ENCODE measurements around the gene LSM4. TPM values are rescaled to one million over a fixed set of nuclear protein-coding genes. Genes with fewer than 3 reads are reported as not detected.

LSM4 gene
- polyA plus RNA-seq, 1 experiment = 94.7 TPM

DNA sequence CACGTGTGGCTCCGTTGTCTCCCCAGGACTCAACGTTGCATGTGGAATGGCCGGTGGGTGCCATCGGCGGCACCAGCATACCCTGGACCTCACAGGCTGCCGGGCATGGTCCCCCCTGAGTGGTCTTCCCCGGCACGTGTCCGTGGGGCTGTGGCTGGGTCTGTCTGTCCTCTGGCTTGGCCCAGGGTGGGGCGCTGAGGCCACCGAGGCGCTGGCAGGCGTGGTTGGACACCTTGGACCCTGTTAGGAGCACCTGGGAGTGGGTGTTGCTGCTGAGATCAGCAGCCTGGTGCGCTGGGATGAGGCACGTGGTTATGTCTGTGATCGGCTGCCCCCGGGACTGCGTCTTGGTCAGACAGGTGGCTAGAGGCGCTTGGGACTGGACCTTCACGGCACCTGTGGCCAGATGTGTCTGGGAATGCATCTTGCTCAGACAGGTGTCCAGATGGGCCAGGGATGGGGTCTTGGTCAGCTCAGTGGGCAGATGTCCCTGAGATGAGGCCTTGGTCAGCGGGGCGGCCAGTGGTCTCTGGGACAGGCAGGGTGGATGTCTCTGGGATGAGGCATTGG is 57.8 kb downstream of the LSM4 start:
- no peaks in the 10 kb centered on the region for H3K27me3 ChIP-seq (ENCODE audit: control insufficient read depth, insufficient read depth, low read length)
- peaks cover 31% of the 10 kb centered on the region for H3K36me3 ChIP-seq (ENCODE audit: control insufficient read depth, insufficient read depth, low read length)
- ChIA-PET POLR2A (no interaction called here), CTCF (interaction anchor here (0.7 to 1.1 kb wide), 2 partner anchors 16 to 63 kb away, joined by 3 to 4 read pairs; partner anchors contain the start of gene JUND)
- H3K4me3 ChIP-seq (ENCODE audit: low read depth, low read length) = no peak overlapping the region
- TF ChIP-seq, protein P1, sequence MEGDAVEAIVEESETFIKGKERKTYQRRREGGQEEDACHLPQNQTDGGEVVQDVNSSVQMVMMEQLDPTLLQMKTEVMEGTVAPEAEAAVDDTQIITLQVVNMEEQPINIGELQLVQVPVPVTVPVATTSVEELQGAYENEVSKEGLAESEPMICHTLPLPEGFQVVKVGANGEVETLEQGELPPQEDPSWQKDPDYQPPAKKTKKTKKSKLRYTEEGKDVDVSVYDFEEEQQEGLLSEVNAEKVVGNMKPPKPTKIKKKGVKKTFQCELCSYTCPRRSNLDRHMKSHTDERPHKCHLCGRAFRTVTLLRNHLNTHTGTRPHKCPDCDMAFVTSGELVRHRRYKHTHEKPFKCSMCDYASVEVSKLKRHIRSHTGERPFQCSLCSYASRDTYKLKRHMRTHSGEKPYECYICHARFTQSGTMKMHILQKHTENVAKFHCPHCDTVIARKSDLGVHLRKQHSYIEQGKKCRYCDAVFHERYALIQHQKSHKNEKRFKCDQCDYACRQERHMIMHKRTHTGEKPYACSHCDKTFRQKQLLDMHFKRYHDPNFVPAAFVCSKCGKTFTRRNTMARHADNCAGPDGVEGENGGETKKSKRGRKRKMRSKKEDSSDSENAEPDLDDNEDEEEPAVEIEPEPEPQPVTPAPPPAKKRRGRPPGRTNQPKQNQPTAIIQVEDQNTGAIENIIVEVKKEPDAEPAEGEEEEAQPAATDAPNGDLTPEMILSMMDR (IDR thresholded peaks at IDR 0.05; ENCODE audit: insufficient read depth, low read depth, low read length) = no peak
- no peak for DNase-seq (ENCODE audit: low read depth)

DNA sequence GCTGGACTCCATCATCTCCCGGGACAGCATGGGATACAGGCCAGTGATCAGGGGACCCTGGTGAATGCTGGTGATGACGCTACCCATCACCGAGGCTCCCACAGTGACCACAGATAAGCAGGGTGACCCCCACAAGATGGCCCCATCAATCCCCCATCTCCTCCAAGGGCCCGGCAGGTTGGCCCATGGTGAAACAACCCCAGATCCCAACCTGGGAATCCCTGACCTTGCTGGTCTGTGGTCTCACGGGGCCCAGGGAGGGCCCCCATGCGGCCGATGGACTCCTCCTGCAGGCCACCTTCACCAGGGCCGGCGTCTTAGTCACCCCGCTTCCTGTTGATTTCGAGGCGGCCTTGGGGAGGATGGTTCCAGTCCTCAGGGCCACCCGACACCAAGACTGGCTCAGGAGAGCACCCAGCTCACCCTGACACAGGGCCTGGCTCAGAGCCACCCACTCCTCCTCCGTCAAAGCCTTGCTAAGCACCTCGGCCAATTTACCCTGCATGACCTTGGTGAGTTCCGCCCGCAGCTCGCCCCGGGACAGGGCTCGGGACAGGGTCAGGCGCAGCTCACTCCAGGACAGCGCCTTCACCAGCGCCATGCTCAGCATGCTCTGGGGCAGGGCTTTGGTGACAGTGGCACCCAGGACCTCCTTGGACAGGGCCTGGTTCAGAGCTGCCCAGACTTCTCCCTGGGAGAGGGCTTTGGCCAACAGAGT is 58.6 kb downstream of the LSM4 start:
- CTCF ChIA-PET = interaction anchor here (1.1 kb wide), 1 partner anchor 63 kb away, joined by 4 read pairs; no protein-coding TSS in a partner anchor
- Histone ChIP-seq H3K4me3 (ENCODE audit: low read depth, low read length) (no peak overlapping the region), H3K36me3 (ENCODE audit: control insufficient read depth, insufficient read depth, low read length) (peaks cover 31% of the 10 kb centered on the region), H3K27me3 (ENCODE audit: control insufficient read depth, insufficient read depth, low read length) (no peaks in the 10 kb centered on the region)
- POLR2A ChIA-PET = no interaction called here
- DNase-seq (ENCODE audit: low read depth) = no peak
- TF ChIP-seq, protein P1 (IDR thresholded peaks at IDR 0.05; ENCODE audit: insufficient read depth, low read depth, low read length) = no peak

DNA sequence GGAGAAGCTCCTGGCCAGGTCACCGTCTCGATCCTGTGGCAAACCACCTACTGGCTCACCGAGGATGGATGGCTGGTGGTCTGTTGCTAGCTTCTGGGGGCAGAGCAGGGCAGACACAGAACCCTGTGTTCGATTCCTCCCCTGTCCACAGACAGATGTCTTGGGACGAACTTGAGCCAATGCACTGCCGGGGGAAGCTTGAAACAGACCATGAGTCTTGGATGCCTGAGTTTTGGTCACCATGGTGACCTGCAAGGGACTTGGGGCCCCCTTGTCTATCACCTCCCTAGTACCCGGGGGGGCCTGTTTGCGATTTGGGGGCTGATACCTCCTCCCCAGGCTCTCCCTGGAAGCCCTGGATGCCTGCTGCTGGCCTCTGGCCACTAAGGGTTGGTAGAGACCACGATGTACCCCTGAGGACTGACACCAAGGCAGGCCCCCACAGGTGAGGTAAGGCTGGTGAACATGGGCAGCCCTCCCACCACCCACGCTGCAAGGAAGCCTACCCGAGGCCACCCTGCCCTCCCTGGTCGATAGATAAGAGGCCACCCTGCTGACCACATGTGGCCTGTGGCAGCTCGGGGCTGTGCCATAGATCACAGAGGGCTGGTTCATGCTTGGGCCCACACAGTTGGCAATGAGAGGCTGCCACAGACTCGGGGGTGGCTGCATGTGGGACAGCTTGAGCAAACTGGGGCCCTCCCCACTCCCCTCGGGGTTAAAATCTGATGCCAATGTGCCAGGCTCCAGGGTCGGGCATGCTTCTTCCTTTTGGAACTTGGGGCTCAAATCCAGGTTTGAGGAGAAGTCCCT is 59.3 kb downstream of the LSM4 start:
- Histone ChIP-seq H3K4me3 (ENCODE audit: low read depth, low read length) (no peak overlapping the region), H3K27me3 (ENCODE audit: control insufficient read depth, insufficient read depth, low read length) (no peaks in the 10 kb centered on the region), H3K36me3 (ENCODE audit: control insufficient read depth, insufficient read depth, low read length) (peaks cover 29% of the 10 kb centered on the region)
- TF ChIP-seq, protein P1 (IDR thresholded peaks at IDR 0.05; ENCODE audit: insufficient read depth, low read depth, low read length) = no peak
- CTCF ChIA-PET = interaction anchor here (1.2 to 3.7 kb wide), 3 partner anchors 11 to 65 kb away, joined by 3 to 38 read pairs (median 5); no protein-coding TSS in a partner anchor
- no peak for DNase-seq (ENCODE audit: low read depth)
- POLR2A ChIA-PET = no interaction called here

DNA sequence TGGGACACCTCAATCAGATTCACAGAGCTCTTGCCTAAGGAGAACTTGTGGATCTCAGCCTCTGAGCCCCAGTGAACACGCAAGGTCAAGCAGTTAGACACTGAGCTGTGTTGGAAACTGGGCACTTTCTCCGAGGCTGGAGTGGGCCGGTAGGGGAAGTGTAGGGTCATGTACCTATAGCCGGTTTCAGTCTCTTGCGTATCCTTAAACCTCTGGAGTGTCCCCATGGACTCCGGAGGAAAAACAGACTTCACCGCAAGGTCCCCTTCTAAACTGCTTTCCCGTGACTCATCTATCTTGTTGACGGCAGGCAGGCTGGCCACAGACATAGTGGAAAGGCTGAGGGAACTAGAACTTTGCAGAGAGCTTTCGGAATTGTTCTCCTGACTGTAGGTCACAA is 60.0 kb downstream of the LSM4 start:
- H3K36me3 ChIP-seq (ENCODE audit: control insufficient read depth, insufficient read depth, low read length) = peaks cover 28% of the 10 kb centered on the region
- ChIA-PET POLR2A (no interaction called here), CTCF (interaction anchor here (1.2 to 3.7 kb wide), 3 partner anchors 10 to 66 kb away, joined by 3 to 38 read pairs (median 5); no protein-coding TSS in a partner anchor)
- DNase-seq (ENCODE audit: low read depth) = no peak
- no peak overlapping the region for H3K4me3 ChIP-seq (ENCODE audit: low read depth, low read length)
- H3K27me3 ChIP-seq (ENCODE audit: control insufficient read depth, insufficient read depth, low read length) = no peaks in the 10 kb centered on the region
- TF ChIP-seq, protein P1 (IDR thresholded peaks at IDR 0.05; ENCODE audit: insufficient read depth, low read depth, low read length) = no peak

DNA sequence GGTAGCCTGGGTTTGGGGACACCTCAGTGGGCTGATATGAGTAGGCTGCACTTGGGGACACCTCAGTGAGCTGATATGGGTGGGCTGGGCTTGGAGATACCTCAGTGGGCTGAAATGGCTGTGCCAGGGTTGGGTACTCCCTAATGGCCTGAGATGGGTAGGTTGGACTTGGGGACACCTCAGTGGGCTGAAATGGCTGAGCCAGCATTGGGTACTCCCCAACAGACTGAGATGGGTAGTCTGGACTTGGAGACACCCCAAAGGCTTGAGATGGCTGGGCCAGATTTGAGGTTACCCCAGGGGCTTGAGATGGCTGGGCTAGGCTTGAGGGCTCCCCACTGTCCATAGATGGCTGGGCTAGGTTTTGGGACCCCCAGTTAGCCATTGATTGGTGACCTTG is 60.7 kb downstream of the LSM4 start:
- TF ChIP-seq, protein P1 (IDR thresholded peaks at IDR 0.05; ENCODE audit: insufficient read depth, low read depth, low read length) = no peak
- DNase-seq (ENCODE audit: low read depth) = no peak
- ChIA-PET CTCF (interaction anchor here (1.2 to 3.7 kb wide), 3 partner anchors 10 to 66 kb away, joined by 3 to 38 read pairs (median 5); no protein-coding TSS in a partner anchor), POLR2A (no interaction called here)
- Histone ChIP-seq H3K36me3 (ENCODE audit: control insufficient read depth, insufficient read depth, low read length) (peaks cover 24% of the 10 kb centered on the region), H3K27me3 (ENCODE audit: control insufficient read depth, insufficient read depth, low read length) (no peaks in the 10 kb centered on the region), H3K4me3 (ENCODE audit: low read depth, low read length) (no peak overlapping the region)

Measured in BJ (cell line).